Dermis microvascular lymphatic vessel endothelial cell (primary cell): ENCODE results near the gene RYR1. TPM values are rescaled to one million over a fixed set of nuclear protein-coding genes. Genes with fewer than 3 reads are reported as not detected.
"Not testable (repeated sequence)": the region's sequence is repeated elsewhere in the genome, so short reads cannot be mapped to it uniquely, and the experiment has no call there.

Experiments used
- DNase-seq, 2 donors: peaks; one replicate each; pipeline versions ENCODE4 v3.0.0 to v3.0.0-alpha.2; 2010; ENCODE audit warnings: low read depth in 2 of 2
- total RNA-seq: library from RNA; depleted of rRNA; stranded (reverse); fragments of >200 nt; gene quantifications from 2 replicates; pipeline ENCODE4 v1.2.1, GENCODE V29; 2014

Gene RYR1
- total RNA-seq, 1 donor from 2014 or later, result not detected

DNA sequence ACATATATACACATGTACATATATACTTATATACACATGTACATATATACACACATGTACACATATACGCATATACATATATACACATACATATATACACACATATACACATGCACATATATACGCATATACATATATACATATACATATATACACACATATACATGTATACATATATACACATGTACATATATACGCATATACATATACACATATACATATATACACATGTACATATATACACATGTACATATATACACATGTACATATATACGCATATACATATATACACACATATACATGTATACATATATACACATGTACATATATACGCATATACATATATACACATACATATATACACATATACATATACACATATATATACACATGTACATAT lies 169.4 kb downstream of the RYR1 start:
- DNase-seq, result not testable (repeated sequence)

DNA sequence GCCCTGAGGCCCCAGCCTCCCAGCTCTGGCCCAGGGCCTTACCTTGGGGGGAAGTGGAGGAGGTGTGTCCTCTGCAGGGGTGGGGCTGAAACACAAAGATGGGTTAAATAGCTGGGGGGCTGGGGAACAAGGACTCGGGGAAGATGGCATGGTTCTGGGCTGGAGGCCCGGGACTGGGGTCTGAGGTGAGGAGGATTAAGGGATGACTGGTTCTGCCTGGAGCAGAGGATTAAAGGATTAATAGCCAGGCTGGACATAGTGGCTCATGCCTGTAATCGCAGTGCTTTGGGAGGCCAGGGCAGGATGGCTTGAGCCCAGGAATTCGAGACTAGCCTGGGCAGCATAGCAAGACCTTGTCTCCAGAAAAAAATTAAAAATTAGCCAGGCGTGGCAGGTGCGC lies 172.6 kb downstream of the RYR1 start:
- DNase-seq, result no peak

GRCh38 chr19:38614289-38614688 lies 180.8 kb downstream of the RYR1 start:
- DNase-seq, result no peak

DNA sequence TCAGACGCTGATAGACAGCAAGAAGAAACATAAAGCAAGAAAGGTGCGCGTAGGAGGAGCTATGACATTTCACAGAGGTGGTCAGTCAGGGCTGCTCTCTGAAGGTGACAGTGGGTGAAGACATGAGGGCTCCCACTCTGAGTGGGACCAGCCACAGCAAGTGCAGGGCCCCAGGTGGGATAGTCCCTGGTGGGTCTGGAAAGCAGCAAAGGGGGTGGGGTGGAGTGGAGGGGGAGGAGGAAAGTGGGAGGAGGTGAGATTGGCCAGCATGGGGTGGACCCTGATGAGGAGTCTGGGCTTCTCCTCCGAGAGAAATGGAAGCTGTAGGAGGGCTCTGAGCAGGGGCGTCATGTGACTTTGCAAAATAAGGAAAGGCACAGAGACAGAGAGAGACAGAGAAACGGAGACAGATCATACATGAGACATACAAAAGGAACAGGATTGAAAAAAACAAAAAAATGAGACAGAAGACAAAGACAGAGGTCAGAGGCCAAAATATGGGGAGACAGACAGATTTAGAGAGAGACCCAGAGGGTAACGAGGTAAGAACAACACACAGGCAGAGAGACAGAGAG lies 181.6 kb downstream of the RYR1 start:
- DNase-seq, result no peak

GRCh38 chr19:38616265-38616664 lies 182.8 kb downstream of the RYR1 start:
- no peak for DNase-seq

- DNase-seq, result no peak
Observed at GRCh38 chr19:38617283-38617763, 183.8 kb downstream of the RYR1 start.

GRCh38 chr19:38617764-38618589 lies 184.5 kb downstream of the RYR1 start, which contains the start of gene MAP4K1:
TSS of gene MAP4K1 (minus strand) at chr19:38617953. CDS start at chr19:38617895, 58 bp downstream.
- DNase-seq, result no peak

- DNase-seq, result peak; percentile 97 to 99
Observed at GRCh38 chr19:38618590-38619360, 185.3 kb downstream of the RYR1 start, which contains the start of gene EIF3K. TSS of gene EIF3K (plus strand) at chr19:38619188. CDS start at chr19:38619269, 81 bp downstream.

- DNase-seq, result no peak
Observed at GRCh38 chr19:38619361-38620174, 186.1 kb downstream of the RYR1 start.

DNA sequence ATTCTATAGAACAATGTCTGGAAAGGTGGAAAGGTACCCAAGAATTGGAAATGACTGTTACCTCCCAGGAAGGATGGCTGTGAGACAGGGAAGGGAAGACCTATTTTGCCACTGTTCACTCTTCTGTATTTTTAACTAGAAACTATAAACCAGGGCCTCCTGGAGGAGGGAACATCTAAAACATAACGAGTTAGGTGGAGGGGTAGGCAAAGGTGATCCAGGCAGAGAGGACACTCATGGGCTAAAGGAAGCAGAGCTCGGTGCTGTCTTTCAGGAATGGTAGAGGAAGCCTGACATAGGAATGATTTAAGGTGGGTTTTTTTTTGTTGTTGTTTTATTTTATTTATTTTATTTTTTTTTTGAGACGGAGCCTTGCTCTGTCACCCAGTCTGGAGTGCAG lies 191.3 kb downstream of the RYR1 start:
- no peak for DNase-seq

DNA sequence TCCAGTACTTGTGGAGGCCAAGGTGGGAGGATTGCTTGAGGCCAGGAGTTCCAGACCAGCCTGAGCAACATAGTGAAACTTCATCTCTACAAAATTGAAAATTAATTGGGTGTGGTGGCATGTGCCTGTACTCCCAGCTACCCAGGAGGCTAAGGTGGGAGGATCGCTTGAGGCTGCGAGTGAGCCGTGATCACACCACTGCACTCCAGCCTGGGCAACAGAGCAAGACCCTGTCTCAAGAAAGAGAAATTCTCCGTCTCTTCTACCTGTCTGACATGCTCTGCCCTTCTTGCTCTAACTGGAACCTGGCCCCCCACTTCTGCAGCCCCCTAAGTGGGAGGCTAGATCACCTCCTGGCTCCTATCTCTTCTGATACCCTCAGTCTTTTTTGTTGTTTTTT lies 192.9 kb downstream of the RYR1 start:
- DNase-seq, result no peak

DNA sequence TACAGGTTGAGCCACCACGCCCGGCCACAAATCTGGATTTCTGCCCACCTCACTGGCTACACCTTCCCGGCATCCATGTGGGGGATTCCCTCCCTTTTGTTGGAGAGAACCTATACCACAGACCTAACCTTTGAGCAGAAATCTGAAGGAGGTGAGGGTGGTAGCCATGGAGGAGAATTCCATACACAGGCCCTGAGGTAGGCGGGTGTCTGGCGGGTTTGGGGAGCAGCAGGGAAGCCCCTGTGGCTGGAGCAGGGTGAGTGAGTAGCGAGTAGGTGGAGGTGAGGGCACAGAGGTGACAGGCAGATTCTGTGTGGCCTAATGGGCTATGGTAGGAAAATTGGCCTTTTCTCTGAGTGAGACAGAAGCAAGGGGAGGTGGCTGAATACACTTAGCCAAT lies 196.1 kb downstream of the RYR1 start:
- DNase-seq, result no peak

GRCh38 chr19:38631301-38631700 lies 197.8 kb downstream of the RYR1 start:
- not testable (repeated sequence) for DNase-seq

GRCh38 chr19:38631811-38632475 lies 198.5 kb downstream of the RYR1 start:
- DNase-seq, result not testable (repeated sequence)

GRCh38 chr19:38632476-38633213 lies 199.2 kb downstream of the RYR1 start:
- no peak for DNase-seq

DNA sequence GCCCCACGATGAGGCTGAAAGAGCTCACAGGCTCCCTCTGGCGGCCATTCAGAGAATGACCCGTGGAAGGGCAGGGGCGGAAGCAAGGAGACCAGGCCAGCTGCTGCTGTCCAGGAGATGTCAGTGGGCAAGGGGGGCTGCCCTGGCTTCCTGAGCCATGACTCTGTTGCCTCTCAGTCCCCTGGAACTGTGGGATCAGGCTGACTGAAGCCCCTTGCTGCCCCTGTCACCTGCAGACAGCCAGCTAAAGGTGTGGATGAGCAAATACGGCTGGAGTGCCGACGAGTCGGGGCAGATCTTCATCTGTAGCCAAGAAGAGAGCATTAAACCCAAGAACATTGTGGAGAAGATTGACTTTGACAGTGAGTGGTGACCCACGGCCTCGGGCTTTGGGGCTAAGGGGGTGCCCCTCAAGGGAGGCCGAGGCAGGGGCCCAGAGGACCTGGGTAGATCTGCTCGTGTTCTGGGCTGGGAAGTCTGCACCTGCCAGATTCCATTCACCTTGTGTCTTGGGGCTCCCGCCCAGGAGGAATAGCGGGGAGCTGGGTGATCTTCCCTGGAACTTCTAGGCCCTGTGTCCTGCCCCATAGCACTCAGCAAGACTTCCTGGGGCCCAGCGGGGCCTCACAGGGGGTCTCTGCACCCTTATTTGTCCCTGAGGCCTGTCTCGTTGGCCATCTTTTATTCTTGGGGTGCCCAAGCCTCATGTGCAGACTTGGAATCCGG lies 201.4 kb downstream of the RYR1 start:
- DNase-seq, result peak in 1 of 2 donors; percentile 59

DNA sequence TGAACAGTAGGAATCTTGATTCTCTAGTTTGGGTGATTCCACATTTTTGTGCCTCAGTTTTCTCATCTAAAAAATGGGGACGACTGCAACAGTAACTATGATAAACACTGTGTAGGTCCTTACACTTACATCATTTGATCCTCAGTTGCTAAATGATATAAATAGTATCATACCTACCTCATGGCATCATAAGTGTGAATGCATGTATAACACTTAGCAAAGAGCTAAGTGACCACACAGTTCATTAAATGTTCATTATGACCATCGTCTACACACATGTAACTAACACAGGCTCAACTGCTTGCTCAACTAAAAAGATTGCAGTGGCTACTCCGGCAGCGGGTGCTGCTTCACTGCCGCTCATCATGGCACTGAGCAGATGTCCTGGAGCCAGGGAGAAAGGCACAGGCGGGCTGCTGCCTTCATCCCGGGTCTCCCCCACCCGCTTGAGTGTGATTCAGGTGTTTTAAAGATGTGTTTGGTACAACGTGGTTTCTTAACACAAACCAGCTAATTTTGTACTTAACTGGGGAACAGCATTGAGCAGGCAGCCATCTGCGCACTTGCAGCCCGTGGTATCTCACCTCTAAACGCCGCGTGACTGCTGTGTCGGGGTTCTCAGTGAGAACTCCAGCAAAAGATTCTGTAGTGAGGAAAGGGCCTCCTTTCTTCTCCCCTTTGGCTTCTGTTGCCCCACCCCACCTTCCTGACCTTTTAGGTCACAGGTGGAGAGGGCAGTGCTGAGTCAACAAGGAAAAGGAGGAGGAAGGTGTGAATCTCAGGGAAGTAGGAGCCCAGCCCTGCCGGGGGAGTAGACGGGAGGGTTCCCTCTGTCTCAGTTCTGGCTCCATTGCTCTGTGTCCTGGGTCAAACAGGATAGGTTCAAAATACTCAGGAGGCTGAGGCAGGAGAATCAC lies 202.2 kb downstream of the RYR1 start:
- DNase-seq, result no peak
